OCI-LY7 (cell line): Measurements from ENCODE around the gene SETDB1. TPM values are rescaled to one million over a fixed set of nuclear protein-coding genes. Genes with fewer than 3 reads are reported as not detected.

Experiments used
- BruUV-seq: library from RNA; stranded (reverse); fragments of 400-500 nt; replicated peaks from 2 replicates; lab custom pipeline; 2021; lab: Mats Ljungman, UMichigan
- CTCF ChIA-PET: fragments of 300-600 bp; sonication (Branson Sonifier 250); formaldehyde crosslinking; loops from one replicate; lab custom pipeline; 2022; ENCODE audit warnings: antibody characterized with exemption; ENCODE audit not compliant: unreplicated experiment; lab: Charles Lee
- POLR2A ChIA-PET: fragments of 300-600 bp; sonication (Branson Sonifier 250); formaldehyde crosslinking; loops from one replicate; lab custom pipeline; 2022; ENCODE audit warnings: antibody characterized with exemption; lab: Charles Lee
- DNase-seq: peaks from one replicate; pipeline ENCODE4 v3.0.0-alpha.2; 2015; ENCODE audit warnings: low spot score
- H2AFZ ChIP-seq: fragments of 200-600 bp; sonication (generic), shearing (Covaris generic); 2 replicates; pipeline ENCODE4 v1.6.1; 2014; ENCODE audit warnings: mild to moderate bottlenecking, antibody characterized with exemption, low read length, moderate library complexity
- H3K27ac ChIP-seq: fragments of 200-600 bp; sonication (generic); 2 replicates; pipeline ENCODE4 v1.5.1; 2014; ENCODE audit warnings: mixed run types, low read depth, mild to moderate bottlenecking, moderate library complexity, low read length, inconsistent platforms; ENCODE audit not compliant: poor library complexity, severe bottlenecking
- H3K36me3 ChIP-seq: fragments of 200-600 bp; sonication (generic); 2 replicates; pipeline ENCODE4 v1.6.1; 2014; ENCODE audit warnings: mild to moderate bottlenecking, antibody characterized with exemption, low read length, moderate library complexity, mixed read lengths; ENCODE audit not compliant: insufficient read depth
- H3K4me1 ChIP-seq: fragments of 200-600 bp; sonication (generic); 2 replicates; pipeline ENCODE4 v1.5.1; 2014; ENCODE audit warnings: mild to moderate bottlenecking, low read length; ENCODE audit not compliant: insufficient read depth, poor library complexity, severe bottlenecking
- H3K4me2 ChIP-seq: fragments of 200-600 bp; sonication (generic); 2 replicates; pipeline ENCODE4 v1.6.1; 2014; ENCODE audit warnings: mild to moderate bottlenecking, low read length
- H3K4me3 ChIP-seq: fragments of 200-600 bp; sonication (generic); 2 replicates; pipeline ENCODE4 v1.5.1; 2014; ENCODE audit warnings: mild to moderate bottlenecking, low read depth, low read length; ENCODE audit not compliant: poor library complexity, severe bottlenecking
- H3K79me2 ChIP-seq: fragments of 200-600 bp; sonication (generic); 2 replicates; pipeline ENCODE4 v1.6.1; 2016; ENCODE audit warnings: low read depth, mild to moderate bottlenecking, low read length, moderate library complexity, mixed read lengths; ENCODE audit not compliant: insufficient read depth
- H3K9me2 ChIP-seq: fragments of 200-600 bp; sonication (generic); 2 replicates; pipeline ENCODE4 v1.6.1; 2016; ENCODE audit warnings: mild to moderate bottlenecking, low read length, mixed read lengths; ENCODE audit not compliant: insufficient read depth
- H3K9me3 ChIP-seq: fragments of 200-600 bp; sonication (generic); 2 replicates; pipeline ENCODE4 v1.6.1; 2014; ENCODE audit warnings: mild to moderate bottlenecking, mixed run types, low read length, mixed read lengths
- H4K20me1 ChIP-seq: fragments of 200-600 bp; sonication (generic); 2 replicates; pipeline ENCODE4 v1.6.1; 2014; ENCODE audit warnings: mild to moderate bottlenecking, antibody characterized with exemption, low read length, moderate library complexity, mixed read lengths; ENCODE audit not compliant: insufficient read depth
- CTCF ChIP-seq: fragments of 200-600 bp; sonication (generic); conservative IDR thresholded peaks from 2 replicates; pipeline ENCODE4 v1.5.1; 2014; ENCODE audit warnings: mild to moderate bottlenecking, antibody characterized with exemption, low read length, moderate library complexity, mixed read lengths
- EZH2phosphoT487 ChIP-seq: fragments of 200-600 bp; sonication (generic); IDR thresholded peaks from 2 replicates; pipeline ENCODE4 v1.6.1; 2018; ENCODE audit warnings: low read depth, borderline replicate concordance, mild to moderate bottlenecking, mixed run types, antibody characterized with exemption, low read length, moderate library complexity, mixed read lengths
- intact Hi-C: fragments of 100-400 bp; cut with micrococcal nuclease; formaldehyde crosslinking; loops from one replicate; pipeline ENCODE4 v1.10.0; 2022; ENCODE audit not compliant: unreplicated experiment
- total RNA-seq, 2 experiments: library from RNA; depleted of rRNA in 1 of 2; stranded (reverse); fragments of >200 nt in 1 of 2; shearing (Covaris generic) in 1 of 2; gene quantifications; 2 replicates each; pipeline ENCODE4 v1.2.3, GENCODE V29; 2014 to 2022

SETDB1 gene
- total RNA-seq, 2 experiments from 2014 or later, result 66.8 to 81.1 TPM

- H3K9me3 ChIP-seq, result no peaks in the 10 kb centered on the region
- H3K4me1 ChIP-seq, result no peaks in the 10 kb centered on the region
- CTCF ChIA-PET, result no interaction called here
- no peak overlapping the region for H3K4me2 ChIP-seq
- peaks cover 95% of the 10 kb centered on the region for H3K36me3 ChIP-seq
- no peak overlapping the region for H2AFZ ChIP-seq
- H3K9me2 ChIP-seq, result no peaks in the 10 kb centered on the region
- intact Hi-C loops, result no loop called here
- no TSS peak for BruUV-seq
- DNase-seq, result no peak
- no peaks in the 10 kb centered on the region for H3K79me2 ChIP-seq
- H4K20me1 ChIP-seq, result no peaks in the 10 kb centered on the region
- POLR2A ChIA-PET, result no interaction called here
- H3K27ac ChIP-seq, result no peak overlapping the region
- TF ChIP-seq CTCF (no peak), EZH2phosphoT487 (no peak)
- H3K4me3 ChIP-seq, result no peak overlapping the region
Observed at GRCh38 chr1:150961756-150962155, 35.6 kb downstream of the SETDB1 start.

- POLR2A ChIA-PET, result interaction anchor here (1.3 kb wide), 1 partner anchor 10 kb away, joined by 4 read pairs; no protein-coding TSS in a partner anchor
- DNase-seq, result no peak
- TF ChIP-seq CTCF (no peak), EZH2phosphoT487 (no peak)
- H3K4me3 ChIP-seq, result no peak overlapping the region
- CTCF ChIA-PET, result no interaction called here
- no TSS peak for BruUV-seq
- no peaks in the 10 kb centered on the region for H3K9me3 ChIP-seq
- no peak overlapping the region for H2AFZ ChIP-seq
- H4K20me1 ChIP-seq, result no peaks in the 10 kb centered on the region
- H3K27ac ChIP-seq, result no peak overlapping the region
- no peak overlapping the region for H3K4me2 ChIP-seq
- no peaks in the 10 kb centered on the region for H3K79me2 ChIP-seq
- no peaks in the 10 kb centered on the region for H3K9me2 ChIP-seq
- H3K4me1 ChIP-seq, result no peaks in the 10 kb centered on the region
- H3K36me3 ChIP-seq, result peaks cover 98% of the 10 kb centered on the region
- intact Hi-C loops, result no loop called here
Observed at GRCh38 chr1:150963321-150964163, 37.4 kb downstream of the SETDB1 start.

- Histone ChIP-seq H3K79me2 (no peaks in the 10 kb centered on the region), H3K4me3 (no peak overlapping the region), H3K9me2 (no peaks in the 10 kb centered on the region), H3K27ac (no peak overlapping the region), H3K4me2 (no peak overlapping the region), H3K4me1 (no peaks in the 10 kb centered on the region), H2AFZ (no peak overlapping the region), H3K36me3 (peaks cover 97% of the 10 kb centered on the region), H3K9me3 (no peaks in the 10 kb centered on the region), H4K20me1 (no peaks in the 10 kb centered on the region)
- intact Hi-C loops, result no loop called here
- POLR2A ChIA-PET, result interaction anchor here (1.3 kb wide), 1 partner anchor 10 kb away, joined by 4 read pairs; no protein-coding TSS in a partner anchor
- BruUV-seq, result TSS peak; percentile 24
- TF ChIP-seq CTCF (no peak), EZH2phosphoT487 (no peak)
- CTCF ChIA-PET, result no interaction called here
- DNase-seq, result no peak
Observed at GRCh38 chr1:150964164-150964489, 38.0 kb downstream of the SETDB1 start.
